Measurements from ENCODE around the gene SNX14.
"Not testable (repeated sequence)": the region's sequence is repeated elsewhere in the genome, so short reads cannot be mapped to it uniquely, and the experiment has no call there.

The SNX14 gene

DNA sequence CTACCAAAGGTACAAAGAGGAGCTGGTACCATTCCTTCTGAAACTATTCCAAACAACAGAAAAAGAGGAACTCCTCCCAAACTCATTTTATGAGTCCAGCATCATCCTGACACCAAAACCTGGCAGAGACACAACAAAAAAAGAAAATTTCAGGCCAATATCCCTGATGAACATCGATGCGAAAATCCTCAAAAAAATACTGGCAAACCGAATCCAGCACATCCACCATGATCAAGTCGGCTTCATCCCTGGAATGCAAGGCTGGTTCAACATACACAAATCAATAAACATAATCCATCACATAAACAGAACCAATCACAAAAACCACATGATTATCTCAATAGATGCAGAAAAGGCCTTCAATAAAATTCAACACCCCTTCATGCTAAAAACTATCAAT is 10.8 kb downstream of the SNX14 start:
- not testable (repeated sequence) for H3K4me3 ChIP-seq (ENCODE audit: low read length in 2 of 2); H3K36me3 ChIP-seq (ENCODE audit: control insufficient read depth in 2 of 2, insufficient read depth in 2 of 2, low read length in 2 of 2); H3K27ac ChIP-seq (ENCODE audit: low read length); H3K4me1 ChIP-seq (ENCODE audit: control insufficient read depth, insufficient read depth, low read length); H3K27me3 ChIP-seq (ENCODE audit: control insufficient read depth in 1 of 2, insufficient read depth in 2 of 2, low read length in 2 of 2); H3K9me3 ChIP-seq (ENCODE audit: control insufficient read depth in 2 of 2, low read length in 2 of 2); H3K9ac ChIP-seq (ENCODE audit: low read length in 2 of 2)

DNA sequence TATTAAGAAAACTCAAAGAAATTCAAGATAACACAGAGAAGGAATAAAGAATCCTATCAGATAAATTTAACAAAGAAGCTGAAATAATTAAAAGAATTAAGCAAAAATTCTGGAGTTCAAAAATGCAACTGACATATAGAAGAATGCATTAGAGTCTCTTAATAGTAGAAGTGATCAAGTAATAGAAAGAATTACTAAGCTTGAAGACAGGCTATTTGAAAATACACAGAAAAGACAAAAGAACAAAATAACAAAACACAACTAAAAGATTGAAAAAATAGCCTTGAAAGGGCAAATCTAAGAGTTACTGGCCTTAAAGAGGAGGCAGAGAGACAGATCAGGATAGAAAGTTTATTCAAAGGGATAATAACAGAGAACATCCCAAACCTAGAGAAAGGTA is 12.1 kb downstream of the SNX14 start:
- H3K4me3 ChIP-seq (ENCODE audit: low read length in 2 of 2), result no peak overlapping the region
- no peaks in the 10 kb centered on the region for H3K4me1 ChIP-seq (ENCODE audit: control insufficient read depth, insufficient read depth, low read length)
- H3K36me3 ChIP-seq (ENCODE audit: control insufficient read depth in 2 of 2, insufficient read depth in 2 of 2, low read length in 2 of 2), result peaks cover 0 to 2% of the 10 kb centered on the region in 2 donors
- no peak overlapping the region for H3K27ac ChIP-seq (ENCODE audit: low read length)
- H3K9ac ChIP-seq (ENCODE audit: low read length in 2 of 2), result no peak overlapping the region
- H3K27me3 ChIP-seq (ENCODE audit: control insufficient read depth in 1 of 2, insufficient read depth in 2 of 2, low read length in 2 of 2), result no peaks in the 10 kb centered on the region
- no peaks in the 10 kb centered on the region for H3K9me3 ChIP-seq (ENCODE audit: control insufficient read depth in 2 of 2, low read length in 2 of 2)

DNA sequence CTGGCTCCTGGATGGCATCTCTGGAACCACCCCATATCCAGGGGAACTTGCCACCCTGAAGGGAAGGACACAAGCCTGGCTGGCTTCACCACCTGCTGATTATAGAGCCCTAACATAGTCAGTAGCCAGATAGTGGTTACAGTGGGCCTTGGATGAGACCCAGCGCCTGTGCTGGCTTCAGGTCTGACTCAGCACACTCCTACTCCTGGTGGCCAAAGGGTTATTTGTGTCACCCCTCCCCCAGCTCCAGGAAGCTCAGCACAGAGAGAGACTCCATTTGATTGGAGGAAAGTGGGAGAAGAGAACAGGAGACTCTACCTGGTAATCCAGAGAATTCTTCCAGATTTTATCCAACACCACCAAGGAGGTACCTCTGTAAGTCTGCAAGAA is 12.8 kb downstream of the SNX14 start:
- Histone ChIP-seq H3K4me1 (ENCODE audit: control insufficient read depth, insufficient read depth, low read length) (no peaks in the 10 kb centered on the region), H3K36me3 (ENCODE audit: control insufficient read depth in 2 of 2, insufficient read depth in 2 of 2, low read length in 2 of 2) (peaks cover 0 to 2% of the 10 kb centered on the region in 2 donors), H3K27ac (ENCODE audit: low read length) (no peak overlapping the region), H3K9ac (ENCODE audit: low read length in 2 of 2) (no peak overlapping the region), H3K9me3 (ENCODE audit: control insufficient read depth in 2 of 2, low read length in 2 of 2) (no peaks in the 10 kb centered on the region), H3K4me3 (ENCODE audit: low read length in 2 of 2) (no peak overlapping the region), H3K27me3 (ENCODE audit: control insufficient read depth in 1 of 2, insufficient read depth in 2 of 2, low read length in 2 of 2) (no peaks in the 10 kb centered on the region)

DNA sequence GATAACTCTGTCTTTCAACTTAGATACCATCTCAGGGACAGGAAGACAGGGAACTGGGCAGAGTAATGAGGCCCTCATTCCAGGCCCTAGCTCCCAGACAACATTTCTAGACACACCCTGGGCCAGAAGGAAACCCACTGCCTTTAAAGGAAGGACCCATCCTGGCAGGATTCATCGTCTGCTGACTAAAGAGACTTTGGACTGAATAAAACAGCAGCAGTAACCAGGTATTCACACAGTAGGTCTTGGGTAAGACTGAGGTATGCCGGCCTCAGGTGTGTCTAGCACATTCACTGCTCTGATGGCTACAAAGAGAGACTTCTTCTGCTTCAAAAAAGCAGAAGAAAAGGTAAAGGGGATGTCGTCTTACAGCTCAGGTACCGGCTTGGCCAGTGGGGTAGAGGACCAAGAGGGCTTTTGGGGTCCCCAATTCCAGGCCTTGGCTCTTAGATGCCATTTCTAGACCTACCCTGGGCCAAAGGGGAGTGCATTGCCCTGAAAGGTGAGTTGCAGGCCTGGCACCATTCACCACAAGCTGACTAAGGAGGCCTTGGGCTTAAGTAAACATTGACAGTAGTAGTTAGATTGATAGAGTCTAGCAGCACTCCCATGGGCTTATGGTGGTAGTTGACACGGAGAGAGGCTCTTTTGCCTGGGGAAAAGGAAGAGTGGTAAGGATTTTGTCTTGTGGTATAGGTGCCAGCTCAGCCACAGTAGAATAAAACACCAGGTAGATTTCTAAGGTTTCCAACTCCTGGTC is 13.4 kb downstream of the SNX14 start:
- Histone ChIP-seq H3K4me3 (ENCODE audit: low read length in 2 of 2) (no peak overlapping the region), H3K9ac (ENCODE audit: low read length in 2 of 2) (no peak overlapping the region), H3K27me3 (ENCODE audit: control insufficient read depth in 1 of 2, insufficient read depth in 2 of 2, low read length in 2 of 2) (no peaks in the 10 kb centered on the region), H3K4me1 (ENCODE audit: control insufficient read depth, insufficient read depth, low read length) (no peaks in the 10 kb centered on the region), H3K27ac (ENCODE audit: low read length) (no peak overlapping the region), H3K36me3 (ENCODE audit: control insufficient read depth in 2 of 2, insufficient read depth in 2 of 2, low read length in 2 of 2) (peaks cover 0 to 2% of the 10 kb centered on the region in 2 donors), H3K9me3 (ENCODE audit: control insufficient read depth in 2 of 2, low read length in 2 of 2) (no peaks in the 10 kb centered on the region)

DNA sequence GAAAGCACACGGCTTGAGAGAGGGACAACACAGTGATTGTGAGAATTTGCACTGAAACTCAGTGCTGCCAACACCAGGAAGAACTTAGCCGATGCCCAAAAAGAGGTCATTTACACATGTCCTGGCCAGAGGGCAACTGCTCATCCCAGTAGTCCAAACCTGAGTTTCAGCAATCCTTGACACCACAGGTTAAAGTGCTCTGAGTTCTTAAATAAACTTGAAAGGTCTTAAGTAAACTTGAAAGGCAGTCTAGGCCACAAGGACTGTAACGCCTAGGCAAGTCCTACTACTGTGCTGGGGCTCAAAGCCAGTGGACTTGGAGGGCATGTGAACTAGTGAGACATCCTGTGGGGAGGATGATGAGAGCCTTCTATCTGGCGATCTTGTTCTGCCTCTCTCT is 14.1 kb downstream of the SNX14 start:
- Histone ChIP-seq H3K9me3 (ENCODE audit: control insufficient read depth in 2 of 2, low read length in 2 of 2) (no peaks in the 10 kb centered on the region), H3K27ac (ENCODE audit: low read length) (no peak overlapping the region), H3K4me1 (ENCODE audit: control insufficient read depth, insufficient read depth, low read length) (no peaks in the 10 kb centered on the region), H3K27me3 (ENCODE audit: control insufficient read depth in 1 of 2, insufficient read depth in 2 of 2, low read length in 2 of 2) (no peaks in the 10 kb centered on the region), H3K4me3 (ENCODE audit: low read length in 2 of 2) (no peak overlapping the region), H3K36me3 (ENCODE audit: control insufficient read depth in 2 of 2, insufficient read depth in 2 of 2, low read length in 2 of 2) (peaks cover 0 to 2% of the 10 kb centered on the region in 2 donors), H3K9ac (ENCODE audit: low read length in 2 of 2) (no peak overlapping the region)

DNA sequence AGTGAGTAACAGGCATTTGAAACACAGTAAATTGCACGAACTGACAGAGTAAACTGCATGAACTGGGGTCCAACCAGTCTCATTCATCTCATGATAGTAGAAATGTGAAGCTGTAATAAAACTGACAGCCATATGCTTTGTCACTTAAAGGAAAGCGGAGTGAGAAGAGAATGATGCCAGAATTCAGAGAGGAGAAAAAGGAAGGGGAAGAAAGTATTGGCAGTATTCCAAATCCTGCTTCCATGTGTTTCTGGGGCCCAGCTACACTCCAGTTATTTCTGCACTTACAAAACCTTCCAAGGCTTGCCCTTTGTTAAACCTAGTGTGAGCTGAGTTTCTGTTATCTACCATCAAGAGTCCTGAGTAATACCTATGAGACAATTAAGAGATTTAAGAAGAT is 17.2 kb downstream of the SNX14 start:
- Histone ChIP-seq H3K27ac (ENCODE audit: low read length) (no peak overlapping the region), H3K4me3 (ENCODE audit: low read length in 2 of 2) (no peak overlapping the region), H3K4me1 (ENCODE audit: control insufficient read depth, insufficient read depth, low read length) (no peaks in the 10 kb centered on the region), H3K27me3 (ENCODE audit: control insufficient read depth in 1 of 2, insufficient read depth in 2 of 2, low read length in 2 of 2) (no peaks in the 10 kb centered on the region), H3K9me3 (ENCODE audit: control insufficient read depth in 2 of 2, low read length in 2 of 2) (no peaks in the 10 kb centered on the region), H3K9ac (ENCODE audit: low read length in 2 of 2) (no peak overlapping the region), H3K36me3 (ENCODE audit: control insufficient read depth in 2 of 2, insufficient read depth in 2 of 2, low read length in 2 of 2) (peaks cover 0 to 2% of the 10 kb centered on the region in 2 donors)

DNA sequence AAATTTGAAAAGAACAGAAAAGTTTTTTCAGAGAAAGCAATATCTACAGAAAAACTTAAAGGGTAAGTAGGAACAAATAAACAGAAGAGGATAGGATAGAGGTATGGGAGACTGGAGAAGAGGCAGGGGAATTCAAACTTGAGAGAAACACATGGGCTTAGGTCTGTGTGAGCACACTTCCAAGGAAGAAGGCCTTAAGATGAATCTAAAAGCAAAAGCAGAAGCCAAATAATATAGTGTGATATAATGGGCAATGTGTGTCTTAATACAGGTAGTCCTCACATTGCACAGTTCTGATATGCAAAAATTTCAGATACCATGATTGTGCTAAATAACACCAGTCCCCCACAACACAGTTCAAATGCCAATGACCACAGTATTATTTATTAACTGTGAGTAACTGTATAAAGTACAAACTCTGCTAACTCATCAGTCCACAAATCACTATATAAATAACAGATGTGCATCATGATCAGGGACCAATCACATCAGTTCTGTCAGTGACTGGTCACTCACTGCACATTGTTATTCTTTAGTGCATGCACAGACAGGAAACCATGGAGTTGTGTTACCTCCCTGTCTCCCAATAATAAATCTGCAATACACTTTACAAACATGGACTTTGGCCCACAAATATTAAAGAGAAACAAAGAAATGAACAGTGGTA is 18.6 kb downstream of the SNX14 start:
- no peaks in the 10 kb centered on the region for H3K27me3 ChIP-seq (ENCODE audit: control insufficient read depth in 1 of 2, insufficient read depth in 2 of 2, low read length in 2 of 2)
- peaks cover 0 to 2% of the 10 kb centered on the region in 2 donors for H3K36me3 ChIP-seq (ENCODE audit: control insufficient read depth in 2 of 2, insufficient read depth in 2 of 2, low read length in 2 of 2)
- H3K4me3 ChIP-seq (ENCODE audit: low read length in 2 of 2), result no peak overlapping the region
- H3K9ac ChIP-seq (ENCODE audit: low read length in 2 of 2), result no peak overlapping the region
- no peaks in the 10 kb centered on the region for H3K4me1 ChIP-seq (ENCODE audit: control insufficient read depth, insufficient read depth, low read length)
- no peak overlapping the region for H3K27ac ChIP-seq (ENCODE audit: low read length)
- no peaks in the 10 kb centered on the region for H3K9me3 ChIP-seq (ENCODE audit: control insufficient read depth in 2 of 2, low read length in 2 of 2)

DNA sequence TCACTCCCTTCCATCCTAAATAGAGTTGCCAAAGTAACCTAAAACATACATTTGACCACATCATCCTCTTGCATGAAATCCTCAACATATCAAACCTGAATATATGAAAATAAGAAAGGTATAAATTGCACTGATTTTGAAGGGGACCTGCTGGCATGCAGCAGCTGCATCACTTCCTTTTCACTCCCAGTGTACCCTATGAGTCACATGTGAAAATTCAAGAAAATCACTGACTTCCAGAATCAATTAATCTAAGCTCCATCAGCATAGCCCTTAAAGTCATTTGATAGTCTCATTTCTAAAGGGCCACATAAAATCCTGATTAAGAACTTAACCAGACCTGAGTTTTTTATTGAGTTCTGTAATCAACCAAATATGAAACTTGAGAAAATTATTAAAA is 24.3 kb downstream of the SNX14 start:
- H3K27ac ChIP-seq (ENCODE audit: low read length), result no peak overlapping the region
- no peak overlapping the region for H3K9ac ChIP-seq (ENCODE audit: low read length in 2 of 2)
- H3K36me3 ChIP-seq (ENCODE audit: control insufficient read depth in 2 of 2, insufficient read depth in 2 of 2, low read length in 2 of 2), result peaks cover 0 to 8% of the 10 kb centered on the region in 2 donors
- no peak overlapping the region for H3K4me3 ChIP-seq (ENCODE audit: low read length in 2 of 2)
- H3K9me3 ChIP-seq (ENCODE audit: control insufficient read depth in 2 of 2, low read length in 2 of 2), result no peaks in the 10 kb centered on the region
- H3K27me3 ChIP-seq (ENCODE audit: control insufficient read depth in 1 of 2, insufficient read depth in 2 of 2, low read length in 2 of 2), result no peaks in the 10 kb centered on the region
- H3K4me1 ChIP-seq (ENCODE audit: control insufficient read depth, insufficient read depth, low read length), result no peaks in the 10 kb centered on the region

DNA sequence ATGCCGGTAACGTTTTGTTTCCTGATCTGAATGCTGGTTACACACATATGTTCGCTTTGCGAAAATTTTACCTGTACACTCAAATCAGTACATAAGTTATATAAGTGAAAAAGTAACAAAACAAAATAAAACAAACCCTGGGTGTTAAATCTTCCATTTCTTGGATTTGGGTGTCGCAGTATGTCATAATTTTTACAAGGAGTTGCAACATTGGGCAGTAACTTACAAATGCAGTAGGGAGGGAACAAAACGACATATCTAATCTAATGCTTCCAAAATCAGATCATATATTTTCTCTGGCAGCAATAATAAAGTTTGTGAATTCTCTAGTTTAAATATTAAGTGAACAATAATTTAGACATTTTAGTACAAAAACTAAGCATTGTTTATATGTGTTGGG is 25.2 kb downstream of the SNX14 start:
- no peak overlapping the region for H3K4me3 ChIP-seq (ENCODE audit: low read length in 2 of 2)
- H3K27me3 ChIP-seq (ENCODE audit: control insufficient read depth in 1 of 2, insufficient read depth in 2 of 2, low read length in 2 of 2), result no peaks in the 10 kb centered on the region
- H3K9ac ChIP-seq (ENCODE audit: low read length in 2 of 2), result no peak overlapping the region
- no peaks in the 10 kb centered on the region for H3K9me3 ChIP-seq (ENCODE audit: control insufficient read depth in 2 of 2, low read length in 2 of 2)
- peaks cover 0 to 8% of the 10 kb centered on the region in 2 donors for H3K36me3 ChIP-seq (ENCODE audit: control insufficient read depth in 2 of 2, insufficient read depth in 2 of 2, low read length in 2 of 2)
- H3K4me1 ChIP-seq (ENCODE audit: control insufficient read depth, insufficient read depth, low read length), result no peaks in the 10 kb centered on the region
- H3K27ac ChIP-seq (ENCODE audit: low read length), result no peak overlapping the region

DNA sequence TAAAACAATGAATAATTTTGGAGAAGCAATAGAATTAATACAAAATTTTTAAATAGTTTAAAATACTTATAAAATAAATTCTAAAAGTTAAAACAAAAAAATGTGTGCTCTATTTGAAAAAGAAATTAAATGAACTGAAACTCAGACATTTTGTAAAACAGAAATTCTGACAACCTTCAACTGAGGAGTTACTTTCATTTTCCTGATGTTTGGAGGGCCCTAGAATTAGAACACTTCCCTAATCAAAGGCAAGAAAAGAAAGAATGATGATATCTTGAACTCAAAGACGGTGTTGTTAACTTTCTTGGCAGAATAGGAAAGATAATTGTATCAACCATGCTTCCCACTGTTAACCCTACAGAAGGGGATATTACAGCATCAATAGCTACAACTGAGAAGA is 27.9 kb downstream of the SNX14 start:
- H3K27me3 ChIP-seq (ENCODE audit: control insufficient read depth in 1 of 2, insufficient read depth in 2 of 2, low read length in 2 of 2), result no peaks in the 10 kb centered on the region
- H3K9me3 ChIP-seq (ENCODE audit: control insufficient read depth in 2 of 2, low read length in 2 of 2), result no peaks in the 10 kb centered on the region
- no peak overlapping the region for H3K27ac ChIP-seq (ENCODE audit: low read length)
- H3K9ac ChIP-seq (ENCODE audit: low read length in 2 of 2), result no peak overlapping the region
- no peak overlapping the region for H3K4me3 ChIP-seq (ENCODE audit: low read length in 2 of 2)
- no peaks in the 10 kb centered on the region for H3K4me1 ChIP-seq (ENCODE audit: control insufficient read depth, insufficient read depth, low read length)
- H3K36me3 ChIP-seq (ENCODE audit: control insufficient read depth in 2 of 2, insufficient read depth in 2 of 2, low read length in 2 of 2), result peaks cover 0 to 12% of the 10 kb centered on the region in 2 donors

DNA sequence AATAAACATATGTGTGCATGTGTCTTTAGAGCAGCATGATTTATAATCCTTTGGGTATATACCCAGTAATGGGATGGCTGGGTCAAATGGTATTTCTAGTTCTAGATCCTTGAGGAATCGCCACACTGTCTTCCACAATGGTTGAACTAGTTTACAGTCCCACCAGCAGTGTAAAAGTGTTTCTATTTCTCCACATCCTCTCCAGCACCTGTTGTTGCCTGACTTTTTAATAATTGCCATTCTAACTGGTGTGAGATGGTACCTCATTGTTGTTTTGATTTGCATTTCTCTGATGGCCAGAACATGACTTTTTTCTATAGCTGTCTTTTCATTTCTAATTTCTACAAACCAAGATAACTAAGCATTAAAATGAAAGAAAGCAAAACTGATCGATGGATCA is 29.4 kb downstream of the SNX14 start:
- not testable (repeated sequence) for H3K27ac ChIP-seq (ENCODE audit: low read length); H3K4me3 ChIP-seq (ENCODE audit: low read length in 2 of 2); H3K4me1 ChIP-seq (ENCODE audit: control insufficient read depth, insufficient read depth, low read length); H3K27me3 ChIP-seq (ENCODE audit: control insufficient read depth in 1 of 2, insufficient read depth in 2 of 2, low read length in 2 of 2); H3K9ac ChIP-seq (ENCODE audit: low read length in 2 of 2); H3K9me3 ChIP-seq (ENCODE audit: control insufficient read depth in 2 of 2, low read length in 2 of 2)
- H3K36me3 ChIP-seq (ENCODE audit: control insufficient read depth in 2 of 2, insufficient read depth in 2 of 2, low read length in 2 of 2), result peaks cover 0 to 12% of the 10 kb centered on the region in 2 donors

Data from stomach smooth muscle (tissue), 2 donors.